HG02970 (cell line): ENCODE measurements around the gene SORCS2.

ENCODE experiments used
- ATAC-seq: cut with Tn5 transposase; IDR thresholded peaks from one replicate; pipeline ENCODE4 v1.9.1; 2021; ENCODE audit warnings: mild to moderate bottlenecking, moderate library complexity, moderate number of reproducible peaks; ENCODE audit not compliant: unreplicated experiment, low FRiP score

SORCS2 gene

GRCh38 chr4:7260569-7260968 is 68.2 kb downstream of the SORCS2 start:
- no peak for ATAC-seq

DNA sequence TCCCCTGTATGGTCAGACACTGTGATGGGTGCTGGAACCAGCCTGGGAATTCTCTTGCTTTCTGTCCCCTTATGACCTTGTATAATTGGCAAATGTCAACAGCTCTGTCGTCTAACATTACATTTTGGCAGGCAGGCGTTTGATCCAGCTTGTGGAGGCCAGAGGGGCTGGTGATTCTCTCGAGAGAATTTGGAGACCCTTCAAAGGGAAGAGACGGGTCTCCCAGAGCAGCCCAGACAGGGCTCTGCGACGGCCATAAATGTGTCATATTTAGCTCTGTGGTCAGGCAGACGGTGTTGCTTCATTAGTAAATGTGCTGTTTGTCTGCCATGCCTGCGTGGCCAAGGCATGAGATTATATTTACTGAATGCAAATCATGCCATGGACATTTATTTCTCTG is 68.7 kb downstream of the SORCS2 start:
- no peak for ATAC-seq

GRCh38 chr4:7261536-7261935 is 69.2 kb downstream of the SORCS2 start:
- no peak for ATAC-seq

DNA sequence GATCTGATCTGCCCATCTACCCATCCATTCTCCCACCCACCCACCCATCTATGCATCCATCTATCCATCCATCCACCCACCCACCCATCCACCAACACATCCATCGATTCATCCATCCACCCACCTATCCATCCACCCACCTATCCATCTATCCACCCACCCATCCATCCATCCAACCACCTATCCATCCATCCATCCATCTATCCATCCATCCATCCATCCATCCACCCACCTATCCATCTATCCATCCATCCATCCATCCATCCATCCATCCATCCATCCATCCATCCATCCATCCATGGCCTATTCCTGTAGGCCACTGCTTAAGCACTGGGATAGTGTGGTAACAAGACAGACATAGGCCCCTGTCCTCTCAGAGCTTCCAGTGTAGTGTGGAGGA is 69.8 kb downstream of the SORCS2 start:
- ATAC-seq: no peak

DNA sequence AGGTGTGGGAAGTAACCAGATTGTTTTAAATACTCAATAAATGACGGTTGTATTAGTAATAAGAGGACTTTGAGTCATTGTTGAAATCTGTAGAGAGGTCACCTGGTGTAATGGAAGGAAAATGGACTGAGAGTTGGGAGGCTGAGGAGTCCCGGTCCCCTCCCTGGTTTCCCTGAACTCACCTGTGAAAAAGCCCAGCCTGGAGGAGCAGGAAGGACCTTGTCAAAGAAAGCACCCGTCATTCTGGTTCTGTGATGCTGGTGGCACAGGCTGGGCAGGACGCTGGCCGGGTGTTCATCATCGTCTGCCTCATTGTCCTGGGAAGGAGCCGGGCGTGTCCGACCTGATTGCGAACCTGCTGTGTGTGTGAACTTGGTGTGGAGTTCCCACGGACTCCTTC is 70.8 kb downstream of the SORCS2 start:
- ATAC-seq: no peak

- no peak for ATAC-seq
These were observed 72.4 kb downstream of the SORCS2 start for GRCh38 chr4:7264694-7265093.

GRCh38 chr4:7266525-7267292 is 74.4 kb downstream of the SORCS2 start:
- ATAC-seq: no peak

GRCh38 chr4:7267829-7268228 is 75.5 kb downstream of the SORCS2 start:
- ATAC-seq: no peak

DNA sequence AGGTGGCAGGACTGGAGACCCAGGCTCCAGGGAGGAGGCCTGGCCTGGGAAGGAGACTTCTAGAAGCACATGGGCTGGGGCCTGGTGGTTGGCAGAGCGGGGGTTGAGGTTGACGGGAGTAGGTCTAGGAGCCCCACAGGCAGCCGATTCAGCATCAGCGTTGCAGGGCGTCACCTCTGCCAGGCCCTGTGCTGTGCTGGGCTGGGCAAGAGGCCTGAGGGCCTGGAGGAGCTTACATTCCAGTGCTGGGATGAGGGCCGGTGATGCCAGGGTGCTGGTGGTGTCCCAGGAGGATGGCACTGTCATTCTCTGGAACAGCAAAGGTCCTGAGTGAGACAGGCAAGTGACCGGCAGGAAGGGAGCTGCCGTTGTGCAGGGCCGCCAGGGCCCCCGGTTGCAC is 76.6 kb downstream of the SORCS2 start:
- ATAC-seq: no peak

DNA sequence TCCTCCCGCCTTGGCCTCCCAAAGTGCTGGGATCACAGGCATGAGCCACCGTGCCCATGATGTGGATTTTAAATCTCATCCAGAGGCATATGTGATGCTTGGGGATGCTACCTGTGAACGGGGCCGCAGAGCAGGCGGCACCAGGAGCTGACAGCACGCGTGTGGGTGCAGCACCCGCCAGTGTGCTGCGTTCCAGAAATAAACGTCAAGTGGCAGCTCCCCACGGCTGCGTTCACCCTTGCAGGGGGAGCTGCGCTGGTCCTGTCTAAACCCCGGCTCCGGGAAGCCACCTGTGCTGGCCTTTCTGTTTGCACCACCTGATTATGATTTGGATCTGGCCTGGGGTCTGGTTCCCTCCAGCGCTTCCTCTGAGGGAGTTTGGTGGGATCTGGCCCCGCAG is 77.8 kb downstream of the SORCS2 start:
- ATAC-seq: no peak

GRCh38 chr4:7272404-7272803 is 80.1 kb downstream of the SORCS2 start:
- ATAC-seq: no peak

DNA sequence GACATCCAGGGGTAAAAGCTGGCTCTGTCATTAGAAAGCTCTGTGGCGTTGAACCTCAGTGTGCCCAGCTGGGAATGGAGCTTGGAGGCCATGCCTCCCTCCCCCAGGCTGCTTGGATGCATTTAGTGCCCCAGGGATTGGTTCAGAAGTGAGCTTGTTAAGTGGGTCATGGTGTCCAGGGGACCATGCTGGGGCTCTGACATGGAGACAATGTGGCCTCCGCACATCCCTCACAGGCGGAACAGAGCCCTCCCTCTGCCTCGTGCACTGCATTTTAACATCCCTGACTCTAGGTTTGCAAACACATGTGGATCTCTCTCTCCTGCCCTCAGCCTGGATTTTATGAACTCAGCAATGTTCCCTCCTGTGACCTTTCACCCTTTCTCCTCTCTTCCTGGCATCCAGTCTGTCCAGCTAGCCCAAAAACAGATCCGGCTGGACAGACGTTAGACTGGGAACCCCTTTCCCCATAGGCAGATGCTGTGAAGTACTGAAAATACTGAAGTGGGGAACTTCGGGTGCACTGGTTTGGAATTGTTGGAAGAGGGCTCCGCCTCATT is 81.5 kb downstream of the SORCS2 start:
- no peak for ATAC-seq

GRCh38 chr4:7275067-7275466 is 82.7 kb downstream of the SORCS2 start:
- ATAC-seq: no peak

GRCh38 chr4:7275490-7276154 is 83.3 kb downstream of the SORCS2 start:
- ATAC-seq: no peak

GRCh38 chr4:7276515-7276914 is 84.2 kb downstream of the SORCS2 start:
- no peak for ATAC-seq

DNA sequence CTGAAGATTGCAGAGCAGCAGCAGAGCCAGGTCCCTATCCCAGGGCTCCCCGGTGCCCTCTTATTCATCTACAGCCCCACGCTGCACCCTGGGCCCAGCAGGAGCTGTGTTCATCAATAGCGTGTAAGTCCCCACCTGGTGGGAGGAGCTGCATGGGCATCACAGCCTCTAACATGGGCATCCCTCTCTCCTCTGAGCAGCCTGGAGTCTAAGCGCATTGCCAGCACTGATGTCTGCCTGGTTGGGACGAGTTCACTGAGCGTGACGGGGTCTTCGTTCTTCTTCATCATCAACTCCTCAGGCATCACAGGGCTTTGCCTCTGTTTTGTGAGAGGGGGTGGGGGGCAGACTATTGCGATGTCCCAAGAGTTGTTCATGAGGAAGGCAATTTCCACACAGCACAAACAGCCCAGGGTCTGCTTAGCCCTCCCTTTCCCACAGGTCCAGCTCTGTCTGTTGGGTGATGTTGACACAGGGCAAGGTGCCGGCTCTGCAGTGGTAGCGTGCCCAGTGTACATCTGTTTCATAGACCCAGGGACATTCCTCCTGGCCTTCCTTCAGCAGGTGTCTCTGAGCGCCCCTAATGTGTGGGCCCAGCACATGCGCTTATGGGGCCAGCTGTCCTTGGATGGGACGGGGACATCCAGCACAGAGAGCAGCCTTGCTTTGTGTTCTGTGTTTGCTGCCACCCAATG is 85.9 kb downstream of the SORCS2 start:
- no peak for ATAC-seq

DNA sequence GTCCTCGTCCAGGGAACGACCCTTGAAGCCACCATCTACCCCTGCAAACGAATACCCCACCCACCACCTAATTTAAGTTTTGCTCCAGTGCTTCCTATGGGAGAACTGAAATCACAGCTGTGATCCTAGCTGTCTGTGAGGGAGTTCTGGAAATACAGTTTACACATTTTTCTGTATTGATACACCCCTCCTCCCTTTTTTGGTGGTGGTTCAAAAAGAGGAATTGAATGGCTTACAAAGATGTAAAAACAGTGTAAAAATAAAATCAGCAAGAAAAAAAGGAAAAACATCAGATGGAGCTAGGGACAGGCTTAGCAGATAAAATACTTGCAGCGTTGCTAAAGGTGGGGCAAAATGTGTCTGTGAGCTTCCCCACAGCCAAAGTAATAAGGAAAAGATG is 86.6 kb downstream of the SORCS2 start:
- ATAC-seq: no peak

GRCh38 chr4:7279902-7280301 is 87.6 kb downstream of the SORCS2 start:
- ATAC-seq: no peak

DNA sequence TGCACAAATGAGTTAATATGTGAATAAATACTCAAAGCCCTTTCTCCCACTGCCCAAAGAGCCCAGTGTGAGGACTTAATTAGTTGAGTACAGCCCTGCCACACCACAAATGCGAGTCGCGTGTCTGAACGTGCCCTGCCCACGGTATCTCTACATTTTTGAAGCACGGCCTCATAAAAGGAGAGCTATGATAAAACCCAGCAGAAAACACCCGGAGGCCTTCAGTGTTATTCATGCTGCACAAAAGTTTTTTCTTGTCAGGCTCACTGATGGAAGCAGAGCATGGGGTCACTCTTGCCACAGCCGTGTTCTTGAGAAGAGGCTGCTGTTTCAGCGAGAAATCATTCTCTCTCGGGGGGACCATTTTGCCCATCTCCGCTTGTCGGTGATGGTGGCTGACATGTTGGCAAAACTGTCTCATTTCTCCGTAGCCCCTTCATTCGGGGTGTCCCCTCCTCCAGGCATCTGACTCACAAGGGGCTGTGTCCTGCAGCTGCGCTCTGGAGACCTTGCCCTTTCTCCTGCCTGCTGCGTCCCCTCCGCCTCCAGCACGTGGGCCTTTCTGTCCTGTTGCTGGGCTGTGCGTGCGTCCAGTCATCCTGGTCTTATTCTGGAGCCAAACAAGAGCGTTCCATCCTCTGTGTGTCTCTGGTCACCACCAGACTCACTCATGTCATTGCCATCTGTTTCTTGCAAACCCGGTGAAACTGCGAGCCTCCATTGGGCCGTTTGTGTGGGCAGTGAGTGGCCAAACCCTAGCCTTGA is 88.8 kb downstream of the SORCS2 start:
- ATAC-seq: no peak
